ENCODE measurements around the gene CCDC150. TPM values are rescaled to one million over a fixed set of nuclear protein-coding genes. Genes with fewer than 3 reads are reported as not detected.

The CCDC150 gene
- total RNA-seq, 1 experiment from 2014 or later = 12.2 TPM

Other genes starting within 250 kb of the CCDC150 start
- 2.7 and 3.5 TPM in 2 replicates for gene HECW2, start 46.2 kb upstream of the CCDC150 start, total RNA-seq (2014; rRNA removed; shearing (Covaris generic))
- 43.4 and 48.6 TPM in 2 replicates for gene GTF3C3, start 160.0 kb downstream of the CCDC150 start, total RNA-seq (2014; rRNA removed; shearing (Covaris generic))
- 0.05 TPM in 1 of 2 replicates, not detected in the other for gene C2orf66, start 169.6 kb downstream of the CCDC150 start, total RNA-seq (2014; rRNA removed; shearing (Covaris generic))